Astrocyte of the cerebellum (primary cell): ENCODE data around the gene TMEM267.
"Not testable (repeated sequence)": the region's sequence is repeated elsewhere in the genome, so short reads cannot be mapped to it uniquely, and the experiment has no call there.

Source experiments
- DNase-seq: peaks from one replicate; pipeline ENCODE4 v3.0.0-alpha.2; 2011; ENCODE audit warnings: low read depth
- H3K4me3 ChIP-seq: 2 replicates; pipeline ENCODE4 v1.5.1; 2011; ENCODE audit warnings: mild to moderate bottlenecking, low read depth, low read length, moderate library complexity
- in situ Hi-C: cut with HindIII; loops from 2 replicates; pipeline ENCODE4 v1.10.0; 2017; ENCODE audit warnings: low sequenced_read_pairs
- TF ChIP-seq, protein P1 (sequence below): IDR thresholded peaks from 2 replicates; pipeline ENCODE4 v1.5.1; 2012; ENCODE audit warnings: low read length, low read depth, moderate library complexity, mild to moderate bottlenecking; ENCODE audit errors: missing control alignments

TMEM267 gene

DNA sequence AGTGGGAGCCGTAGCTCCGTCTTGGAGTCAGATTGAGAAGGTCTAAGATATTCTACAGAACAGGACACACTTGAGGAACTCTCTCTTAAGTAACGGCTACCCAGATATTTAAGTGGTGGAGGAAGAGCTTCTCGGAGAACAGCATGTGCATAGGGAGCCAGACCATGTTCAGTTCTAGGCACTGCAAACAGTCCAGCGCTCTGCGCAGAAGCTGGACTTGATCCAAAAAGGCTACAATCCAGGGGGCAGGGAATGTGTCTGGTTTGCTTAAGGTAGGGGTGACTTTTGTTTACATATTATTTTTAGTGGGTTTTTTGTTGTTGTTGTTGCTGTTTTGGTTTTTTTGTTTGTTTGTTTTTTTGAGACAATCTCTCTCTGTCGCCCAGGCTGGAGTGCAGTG lies 54.6 kb downstream of the TMEM267 start:
- in situ Hi-C loops = no loop called here
- H3K4me3 ChIP-seq = no peak overlapping the region
- DNase-seq = no peak
- TF ChIP-seq, protein P1, sequence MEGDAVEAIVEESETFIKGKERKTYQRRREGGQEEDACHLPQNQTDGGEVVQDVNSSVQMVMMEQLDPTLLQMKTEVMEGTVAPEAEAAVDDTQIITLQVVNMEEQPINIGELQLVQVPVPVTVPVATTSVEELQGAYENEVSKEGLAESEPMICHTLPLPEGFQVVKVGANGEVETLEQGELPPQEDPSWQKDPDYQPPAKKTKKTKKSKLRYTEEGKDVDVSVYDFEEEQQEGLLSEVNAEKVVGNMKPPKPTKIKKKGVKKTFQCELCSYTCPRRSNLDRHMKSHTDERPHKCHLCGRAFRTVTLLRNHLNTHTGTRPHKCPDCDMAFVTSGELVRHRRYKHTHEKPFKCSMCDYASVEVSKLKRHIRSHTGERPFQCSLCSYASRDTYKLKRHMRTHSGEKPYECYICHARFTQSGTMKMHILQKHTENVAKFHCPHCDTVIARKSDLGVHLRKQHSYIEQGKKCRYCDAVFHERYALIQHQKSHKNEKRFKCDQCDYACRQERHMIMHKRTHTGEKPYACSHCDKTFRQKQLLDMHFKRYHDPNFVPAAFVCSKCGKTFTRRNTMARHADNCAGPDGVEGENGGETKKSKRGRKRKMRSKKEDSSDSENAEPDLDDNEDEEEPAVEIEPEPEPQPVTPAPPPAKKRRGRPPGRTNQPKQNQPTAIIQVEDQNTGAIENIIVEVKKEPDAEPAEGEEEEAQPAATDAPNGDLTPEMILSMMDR = no peak

DNA sequence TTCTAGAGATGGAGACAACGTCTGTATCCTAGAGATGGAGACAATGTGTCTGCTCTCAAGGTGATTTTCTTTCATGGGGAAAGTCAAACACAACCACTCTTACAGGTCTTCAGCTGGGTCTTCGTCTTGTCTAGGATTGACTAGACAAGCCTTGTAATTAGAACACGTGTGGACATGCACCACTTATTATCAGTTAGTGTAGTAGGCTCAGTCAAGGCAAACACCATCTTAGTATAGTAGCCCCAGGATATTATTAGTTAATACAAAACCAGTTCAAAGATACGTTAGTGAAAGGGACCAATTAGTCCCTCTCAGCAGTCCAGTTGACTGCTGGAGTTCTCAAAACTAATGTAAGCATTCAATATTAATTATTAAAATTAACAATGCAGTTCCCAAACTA lies 56.4 kb downstream of the TMEM267 start:
- in situ Hi-C loops = no loop called here
- DNase-seq = no peak
- H3K4me3 ChIP-seq = no peak overlapping the region
- TF ChIP-seq, protein P1 = no peak

DNA sequence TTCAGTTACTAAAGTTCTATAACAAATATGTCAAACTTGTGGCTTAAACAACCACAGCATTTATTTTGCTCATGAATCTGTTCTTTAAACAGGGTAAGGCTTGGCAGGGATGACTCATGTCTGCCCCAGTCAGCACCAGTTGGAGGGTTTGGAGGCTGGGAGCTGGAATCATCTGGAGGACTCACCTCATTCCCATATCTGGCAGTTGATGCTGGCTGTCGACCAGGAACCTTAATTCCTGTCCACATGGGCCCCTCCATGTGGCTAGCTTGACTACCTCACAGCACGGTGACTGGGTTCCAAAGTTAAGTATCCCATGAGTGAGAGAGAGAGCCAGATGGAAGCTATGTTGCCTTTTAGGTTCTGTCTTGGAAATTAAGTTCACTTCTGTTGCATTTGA lies 57.7 kb downstream of the TMEM267 start:
- DNase-seq = peak; percentile 88
- no peak overlapping the region for H3K4me3 ChIP-seq
- in situ Hi-C loops = no loop called here
- TF ChIP-seq, protein P1 = no peak

DNA sequence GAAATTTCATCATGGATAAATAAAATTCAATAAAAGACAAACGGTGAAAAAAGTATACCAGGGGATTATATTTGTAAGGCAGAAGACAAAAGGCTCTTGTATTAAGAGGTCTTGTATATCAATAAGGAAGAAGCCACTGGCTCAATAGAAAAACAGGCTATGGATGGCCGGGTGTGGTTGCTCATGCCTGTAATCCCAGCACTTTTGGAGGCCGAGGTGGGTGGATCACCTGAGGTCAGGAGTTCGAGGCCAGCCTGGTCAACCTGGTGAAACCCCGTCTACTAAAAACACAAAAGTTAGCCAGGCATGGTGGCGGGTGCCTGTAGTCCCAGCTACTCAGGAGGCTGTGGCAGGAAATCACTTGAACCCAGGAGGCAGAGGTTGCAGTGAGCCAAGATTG lies 60.6 kb downstream of the TMEM267 start:
- in situ Hi-C loops, DNase-seq: not testable (repeated sequence)

DNA sequence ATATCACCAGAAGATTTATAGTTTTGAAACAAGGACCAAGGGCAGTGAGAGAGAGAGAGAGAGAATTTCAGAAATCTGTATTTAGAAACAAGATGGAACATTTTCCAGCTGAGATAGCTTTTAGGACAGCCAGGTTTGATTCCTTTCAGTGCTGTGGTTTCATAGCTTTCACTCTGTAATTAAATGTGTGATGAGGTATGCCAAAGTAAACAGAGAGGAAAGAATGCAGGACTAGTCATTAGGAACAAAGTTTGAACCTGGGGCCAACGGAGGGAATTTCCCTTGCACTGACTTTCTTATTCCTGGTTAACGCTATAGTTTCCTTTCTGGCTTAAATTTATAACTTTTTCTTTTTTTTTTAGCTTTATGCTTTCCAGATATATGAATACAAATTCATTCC lies 61.5 kb downstream of the TMEM267 start:
- in situ Hi-C loops = no loop called here
- H3K4me3 ChIP-seq = no peak overlapping the region
- TF ChIP-seq, protein P1 = no peak
- peak; percentile 85 for DNase-seq

More for the DNA sequence above, 60.6 kb downstream of the TMEM267 start:
- H3K4me3 ChIP-seq = not testable (repeated sequence)

DNA sequence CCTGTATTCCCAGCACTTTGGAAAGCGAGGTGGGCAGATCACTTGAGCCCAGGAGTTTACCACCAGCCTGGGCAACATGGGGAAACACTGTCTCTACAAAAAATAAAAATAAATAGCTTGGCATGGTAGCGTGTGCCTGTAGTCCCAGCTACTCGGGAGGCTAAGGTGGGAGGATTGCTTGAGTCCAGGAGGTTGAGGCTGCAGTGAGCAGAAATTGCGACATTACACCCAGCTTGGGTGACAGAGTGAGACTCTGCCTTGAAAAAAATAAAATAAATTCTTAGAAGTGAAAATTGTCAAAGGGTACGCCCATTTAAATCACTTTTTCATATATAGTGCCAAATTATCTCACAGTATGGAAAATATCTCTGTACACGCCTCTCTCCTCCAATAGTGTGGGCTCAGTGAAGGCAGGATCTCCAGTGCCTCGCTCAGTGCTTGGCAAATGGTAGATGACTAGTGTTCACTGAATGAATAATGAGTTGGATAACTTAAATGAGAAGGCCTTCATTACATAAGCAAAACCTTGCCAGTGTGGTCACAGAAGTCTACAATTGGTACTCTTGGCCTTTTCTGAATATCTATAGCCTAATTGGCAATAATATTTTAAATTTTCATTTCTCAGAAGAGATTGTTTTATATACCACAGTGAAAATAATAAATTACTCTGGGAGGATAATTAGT lies 62.1 kb downstream of the TMEM267 start:
- TF ChIP-seq, protein P1 = no peak
- DNase-seq = peak; percentile 9
- no peak overlapping the region for H3K4me3 ChIP-seq
- in situ Hi-C loops = no loop called here

DNA sequence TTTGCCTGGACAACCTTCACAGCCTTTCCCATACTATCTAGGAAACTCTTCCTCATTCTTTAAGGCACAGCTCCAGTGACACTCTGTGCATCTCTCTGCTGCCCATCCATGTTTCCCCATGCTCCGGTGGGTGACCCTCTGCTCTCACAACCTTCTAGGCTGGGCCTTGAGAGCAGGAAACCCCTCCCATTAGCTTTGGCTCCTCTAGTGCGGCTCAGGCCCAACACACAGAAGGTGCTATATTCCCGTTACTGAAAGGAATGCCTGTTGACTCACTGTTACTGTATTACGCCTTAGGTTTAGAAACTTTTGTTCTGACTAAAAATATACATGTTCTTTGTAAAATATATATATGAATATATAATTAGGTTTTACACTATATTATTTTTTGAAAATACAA lies 63.4 kb downstream of the TMEM267 start:
- H3K4me3 ChIP-seq = no peak overlapping the region
- in situ Hi-C loops = no loop called here
- TF ChIP-seq, protein P1 = no peak
- DNase-seq = no peak
